Islet of Langerhans (tissue), 1 donor: Measurements from ENCODE around the gene BRD9.
"Not testable (repeated sequence)": the region's sequence is repeated elsewhere in the genome, so short reads cannot be mapped to it uniquely, and the experiment has no call there.

Experiments
- FAIRE-seq: peaks from one replicate; lab custom pipeline; 2011; peaks lifted over from hg19 to GRCh38; lab: Jason Lieb, UNC

Gene BRD9

DNA sequence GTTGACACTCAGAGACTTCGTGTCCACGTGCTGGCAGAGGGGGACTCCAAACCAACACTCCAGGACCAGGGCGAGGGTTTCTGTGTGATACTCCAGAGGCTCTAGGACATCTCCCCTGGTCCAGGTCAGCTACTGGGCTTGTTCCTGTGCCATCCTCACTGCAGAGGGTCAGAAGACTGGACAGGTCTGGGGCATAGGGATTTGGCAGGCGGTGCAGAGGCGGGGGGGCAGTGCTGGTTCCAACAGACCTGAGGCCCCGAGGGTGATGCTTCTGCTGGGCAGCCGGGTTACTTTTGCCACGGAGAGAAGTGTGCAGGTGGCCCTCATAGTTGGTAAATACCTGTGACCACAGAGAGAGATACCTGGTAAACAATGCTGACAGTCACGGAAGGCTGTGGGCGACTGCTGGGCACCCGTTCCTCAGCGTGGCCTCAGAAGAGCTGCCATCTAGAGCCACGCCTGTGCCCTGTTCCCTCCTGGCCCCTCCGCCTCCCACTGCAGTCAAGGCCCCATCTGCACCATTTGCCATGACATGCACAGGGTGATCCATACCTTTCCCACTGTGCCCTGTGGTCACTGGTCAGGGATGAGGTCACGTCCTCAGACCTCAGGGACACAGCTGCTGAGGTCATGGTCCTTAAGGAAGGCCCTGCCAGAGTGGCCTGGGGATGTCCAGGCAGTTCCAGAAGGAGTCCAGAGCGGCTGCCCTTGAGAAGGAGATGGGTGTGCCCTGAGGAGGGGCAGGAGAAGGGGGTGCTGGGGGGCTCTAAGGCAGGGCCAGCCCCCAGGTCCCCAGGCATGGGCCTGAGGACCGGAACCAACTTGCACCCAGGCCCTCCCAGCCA is 30.1 kb upstream of the BRD9 start:
- FAIRE-seq = no peak

DNA sequence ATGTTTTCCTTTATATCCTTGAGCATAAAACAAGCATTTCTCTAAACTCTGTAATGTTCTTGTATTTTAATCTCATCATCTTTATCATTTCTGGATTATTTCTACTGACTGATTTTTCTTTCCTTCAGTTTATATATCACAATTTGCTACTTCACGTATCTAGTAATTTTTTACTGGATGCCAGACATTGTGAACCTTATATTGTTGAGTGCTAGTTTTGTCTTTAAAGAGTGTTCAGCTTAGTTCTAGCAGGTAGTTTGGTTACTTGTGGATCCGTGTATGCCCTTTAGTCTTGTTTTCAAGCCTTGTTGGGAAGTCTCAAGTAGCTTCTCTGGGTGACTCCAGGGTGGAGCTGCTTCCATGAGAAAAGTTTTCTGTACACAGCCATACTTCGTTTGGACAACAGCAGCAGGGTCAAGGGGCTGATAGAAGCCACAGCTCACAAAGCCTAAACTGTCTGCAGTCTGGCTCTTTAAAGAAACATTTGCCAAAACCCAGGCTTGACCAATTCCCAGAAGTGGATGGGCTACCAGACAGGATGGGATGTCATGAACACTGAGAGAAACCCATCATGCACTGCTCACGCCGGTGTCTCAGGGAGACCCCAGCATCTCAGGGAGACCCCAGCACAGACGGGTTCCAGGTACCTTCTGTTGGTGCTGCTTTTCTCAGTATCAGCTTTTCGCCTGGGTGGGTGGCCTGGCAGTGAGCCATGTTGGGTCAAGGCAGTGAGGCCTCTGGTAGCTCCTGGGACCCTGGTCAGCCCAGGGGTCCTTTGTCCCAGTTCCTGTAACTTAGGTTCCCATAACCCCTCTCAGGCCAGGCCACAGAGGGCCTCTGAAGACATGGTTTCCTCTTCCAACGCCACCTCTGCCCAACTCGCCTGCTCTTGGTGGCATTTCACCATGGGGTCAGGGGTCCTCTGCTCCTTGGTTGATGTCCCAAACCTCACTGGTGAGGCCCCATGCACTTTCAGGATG is 29.1 kb upstream of the BRD9 start:
- no peak for FAIRE-seq

- no peak for FAIRE-seq
Measured at GRCh38 chr5:920321-920720, 27.7 kb upstream of the BRD9 start.

GRCh38 chr5:919356-920000 is 26.9 kb upstream of the BRD9 start:
- no peak for FAIRE-seq

DNA sequence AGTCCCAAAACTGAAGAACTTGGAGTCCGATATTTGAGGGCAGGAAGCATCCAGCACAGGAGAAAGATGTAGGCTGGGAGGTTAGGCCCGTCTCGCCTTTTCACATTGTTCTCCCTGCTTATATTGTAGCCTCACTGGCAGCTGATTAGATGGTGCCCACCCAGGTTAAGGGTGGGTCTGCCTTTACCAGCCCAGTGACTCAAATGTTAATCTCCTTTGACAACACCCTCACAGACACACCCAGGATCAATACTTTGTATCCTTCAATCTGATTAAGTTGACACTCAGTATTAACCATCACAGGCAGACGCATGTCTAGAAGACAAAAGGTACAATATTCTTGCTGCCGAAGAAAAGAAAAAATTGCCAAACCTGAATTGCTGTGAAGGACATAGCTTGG is 26.1 kb upstream of the BRD9 start:
- not testable (repeated sequence) for FAIRE-seq

GRCh38 chr5:916441-917293 is 24.1 kb upstream of the BRD9 start:
- FAIRE-seq = no peak

- FAIRE-seq = no peak
Measured at GRCh38 chr5:915946-916345, 23.3 kb upstream of the BRD9 start.

DNA sequence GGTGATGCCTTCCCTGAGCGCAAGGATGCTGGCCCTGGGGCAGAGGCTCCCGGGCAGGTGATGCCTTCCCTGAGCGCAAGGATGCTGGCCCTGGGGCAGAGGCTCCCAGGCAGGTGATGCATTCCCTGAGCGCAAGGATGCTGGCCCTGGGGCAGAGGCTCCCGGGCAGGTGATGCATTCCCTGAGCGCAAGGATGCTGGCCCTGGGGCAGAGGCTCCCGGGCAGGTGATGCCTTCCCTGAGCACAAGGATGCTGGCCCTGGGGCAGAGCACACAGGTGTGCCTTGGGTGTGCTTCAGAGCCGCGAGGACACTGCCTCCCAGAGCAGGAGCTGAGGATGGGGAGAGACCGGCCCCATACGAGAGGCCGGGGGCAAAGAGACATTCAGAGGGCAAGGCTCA is 22.7 kb upstream of the BRD9 start:
- FAIRE-seq = not testable (repeated sequence)

GRCh38 chr5:914612-915011 is 22.0 kb upstream of the BRD9 start:
- FAIRE-seq = no peak

GRCh38 chr5:914174-914573 is 21.6 kb upstream of the BRD9 start:
- no peak for FAIRE-seq

GRCh38 chr5:912280-913091 is 19.9 kb upstream of the BRD9 start:
- no peak for FAIRE-seq

GRCh38 chr5:911601-912000 is 19.0 kb upstream of the BRD9 start:
- no peak for FAIRE-seq

GRCh38 chr5:910769-911160 is 18.2 kb upstream of the BRD9 start:
- FAIRE-seq = no peak

DNA sequence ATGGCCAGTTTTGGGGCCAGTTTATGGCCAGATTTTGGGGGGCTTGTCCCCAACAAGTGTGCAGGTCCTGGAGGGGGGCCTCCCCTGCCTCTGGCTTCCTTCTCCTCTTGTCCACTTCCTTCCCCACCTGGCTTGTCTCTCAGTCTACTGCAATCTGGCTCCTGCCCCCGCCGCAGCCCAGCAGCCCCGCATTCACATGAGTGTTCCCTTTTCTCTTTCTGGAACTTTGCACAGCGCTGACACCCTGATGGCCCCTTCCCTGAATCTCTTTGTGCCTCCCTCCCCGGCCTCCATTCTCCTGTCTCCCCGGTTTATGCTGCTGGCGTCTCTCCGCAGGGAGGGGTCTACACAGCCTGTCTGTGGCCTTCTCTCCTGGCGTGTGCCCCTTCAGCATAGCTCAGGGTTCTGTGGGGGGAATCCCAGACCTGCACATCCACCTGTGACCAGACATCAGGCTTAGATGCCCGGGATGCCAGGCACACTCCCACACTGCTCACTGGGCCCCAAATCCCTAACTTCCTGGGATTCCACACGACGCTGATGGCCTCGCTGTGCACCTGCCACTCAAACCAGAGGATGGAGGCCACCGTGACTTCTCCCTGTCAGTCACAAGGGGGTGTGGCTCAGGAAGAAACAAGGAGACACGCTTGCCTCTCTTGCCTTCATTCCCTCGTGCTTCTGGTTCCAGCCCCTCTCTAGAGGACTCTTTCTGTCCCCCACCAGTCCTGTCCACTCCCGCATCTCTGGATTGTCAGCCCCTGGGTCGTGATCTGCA is 17.6 kb upstream of the BRD9 start:
- no peak for FAIRE-seq

DNA sequence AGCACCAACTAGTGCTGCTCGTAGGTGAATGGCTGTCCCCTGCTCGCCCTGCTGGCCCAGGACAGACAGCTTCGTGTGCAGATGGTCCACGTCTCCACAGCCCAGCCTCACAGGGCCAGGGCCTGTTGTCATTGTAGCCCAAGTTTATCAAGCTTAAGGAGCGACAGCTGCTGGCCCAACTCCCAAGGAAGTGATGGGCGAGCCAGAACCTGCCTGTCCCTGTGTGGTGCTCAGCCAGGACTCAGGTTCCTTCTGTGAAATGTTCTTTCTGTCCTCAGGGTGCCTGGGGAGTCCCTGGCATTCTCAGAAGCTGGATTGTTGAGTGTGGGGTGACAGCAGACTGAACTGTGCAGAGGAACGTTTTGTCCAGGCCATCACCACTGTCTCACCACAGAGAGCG is 16.5 kb upstream of the BRD9 start:
- no peak for FAIRE-seq

GRCh38 chr5:908172-908571 is 15.6 kb upstream of the BRD9 start:
- FAIRE-seq = no peak

- FAIRE-seq = no peak
Measured at GRCh38 chr5:907366-907910, 14.8 kb upstream of the BRD9 start.

GRCh38 chr5:905139-905642 is 12.6 kb upstream of the BRD9 start:
- FAIRE-seq = no peak

- no peak for FAIRE-seq
Measured at GRCh38 chr5:903756-904096, 11.1 kb upstream of the BRD9 start.
